H1 (cell line): ENCODE results near the gene ASMTL. TPM values are rescaled to one million over a fixed set of nuclear protein-coding genes. Genes with fewer than 3 reads are reported as not detected.
A peak's percentile ranks its signal among the peaks of the same experiment; 100 is the strongest.

Experiments used
- CTCF ChIA-PET: fragments of 300-600 bp; sonication (Branson Sonifier 250); formaldehyde crosslinking; loops from one replicate; lab custom pipeline; 2021; ENCODE audit not compliant: partially characterized antibody; lab: Charles Lee
- POLR2A ChIA-PET: fragments of 300-600 bp; sonication (Branson Sonifier 250); formaldehyde crosslinking; loops from one replicate; lab custom pipeline; 2021; ENCODE audit warnings: inconsistent platforms; ENCODE audit not compliant: partially characterized antibody; lab: Charles Lee
- DNase-seq, 2 experiments: peaks; one replicate each; pipeline versions ENCODE4 v3.0.0 to v3.0.0-alpha.2; 2010 to 2022; ENCODE audit warnings: low spot score in 2 of 2, low read depth in 1 of 2, mixed read lengths in 1 of 2
- FAIRE-seq: peaks from 2 replicates; lab custom pipeline; 2011; peaks lifted over from hg19 to GRCh38; lab: Jason Lieb, UNC
- H2AFZ ChIP-seq: 2 replicates; pipeline ENCODE4 v1.8.1; 2012; ENCODE audit warnings: low read length, inconsistent platforms
- H2AK5ac ChIP-seq: 2 replicates; pipeline ENCODE4 v1.6.1; 2013; ENCODE audit warnings: low read depth, low read length
- H2BK120ac ChIP-seq: replicated peaks from 2 replicates; pipeline ENCODE3; 2013; ENCODE audit warnings: low read depth, low read length, inconsistent platforms
- H2BK12ac ChIP-seq: 2 replicates; pipeline ENCODE4 v1.6.1; 2013; ENCODE audit warnings: low read depth, low read length
- H2BK15ac ChIP-seq: 2 replicates; pipeline ENCODE4 v1.6.1; 2013; ENCODE audit warnings: low read length
- H2BK20ac ChIP-seq: 2 replicates; pipeline ENCODE4 v1.6.1; 2013; ENCODE audit warnings: low read length
- H2BK5ac ChIP-seq: 2 replicates; pipeline ENCODE4 v1.6.1; 2013; ENCODE audit warnings: low read depth, low read length
- H3K14ac ChIP-seq: 2 replicates; pipeline ENCODE4 v1.6.1; 2013; ENCODE audit warnings: inconsistent platforms; ENCODE audit not compliant: insufficient read length
- H3K18ac ChIP-seq: 2 replicates; pipeline ENCODE4 v1.6.1; 2013; ENCODE audit warnings: low read length; ENCODE audit errors: extremely low read depth
- H3K23ac ChIP-seq: 2 replicates; pipeline ENCODE4 v1.6.1; 2013; ENCODE audit warnings: inconsistent platforms; ENCODE audit not compliant: insufficient read length
- H3K23me2 ChIP-seq: 2 replicates; pipeline ENCODE4 v1.6.1; 2013; ENCODE audit warnings: low read depth, low read length
- H3K27ac ChIP-seq: 2 replicates; pipeline ENCODE4 v1.6.1; 2011; ENCODE audit warnings: low read depth, low read length, inconsistent platforms
- H3K27me3 ChIP-seq, 4 experiments: replicated peaks in 1 of 4; 1 replicate in 1 of 4; 2 replicates in 3 of 4; pipeline versions ENCODE4 v1.6.1 to v1.8.1; 2011 to 2013; ENCODE audit warnings: low read length in 3 of 4, mild to moderate bottlenecking in 3 of 4, inconsistent platforms in 2 of 4, mixed read lengths in 2 of 4, moderate library complexity in 1 of 4; ENCODE audit not compliant: control insufficient read depth in 3 of 4, insufficient read depth in 3 of 4; ENCODE audit errors: extremely low read depth in 1 of 4
- H3K36me3 ChIP-seq, 4 experiments: 2 replicates each; pipeline versions ENCODE4 v1.6.1 to v1.8.1; 2011 to 2013; ENCODE audit warnings: mild to moderate bottlenecking in 4 of 4, low read length in 3 of 4, moderate library complexity in 2 of 4, control low read depth in 1 of 4, inconsistent platforms in 1 of 4; ENCODE audit not compliant: insufficient read depth in 4 of 4, control insufficient read depth in 2 of 4
- H3K4ac ChIP-seq: replicated peaks from 2 replicates; pipeline ENCODE3; 2013; ENCODE audit warnings: low read length, low read depth, mixed read lengths, inconsistent platforms; ENCODE audit not compliant: insufficient read length
- H3K4me1 ChIP-seq, 4 experiments: replicated peaks in 1 of 4; 1 replicate in 1 of 4; 2 replicates in 3 of 4; pipeline versions ENCODE4 v1.6.1 to v1.8.1; 2011 to 2013; ENCODE audit warnings: low read length in 3 of 4, inconsistent platforms in 2 of 4, mixed read lengths in 1 of 4; ENCODE audit not compliant: insufficient read depth in 4 of 4, control insufficient read depth in 3 of 4
- H3K4me2 ChIP-seq, 2 experiments: 2 replicates each; pipeline versions ENCODE4 v1.6.1 to v1.8.1; 2011 to 2013; ENCODE audit warnings: low read depth in 2 of 2, low read length in 2 of 2, control low read depth in 1 of 2, inconsistent platforms in 1 of 2, mild to moderate bottlenecking in 1 of 2; ENCODE audit not compliant: insufficient read depth in 1 of 2
- H3K4me3 ChIP-seq, 4 experiments: fragments of 200-600, 300-600 bp in 1 of 4; sonication (generic), shearing (Covaris generic), sonication (Bioruptor Twin) in 1 of 4; 2 replicates each; pipeline versions ENCODE4 v1.5.1 to v1.8.1; 2011 to 2016; ENCODE audit warnings: low read length in 4 of 4, low read depth in 3 of 4, control low read depth in 2 of 4, inconsistent platforms in 2 of 4, mild to moderate bottlenecking in 2 of 4, mixed read lengths in 1 of 4, moderate library complexity in 1 of 4; ENCODE audit not compliant: insufficient read depth in 2 of 4; ENCODE audit errors: extremely low read depth in 1 of 4
- H3K56ac ChIP-seq: replicated peaks from 2 replicates; pipeline ENCODE3; 2013; ENCODE audit warnings: low read depth, mild to moderate bottlenecking, mixed read lengths, low read length, inconsistent platforms; ENCODE audit not compliant: insufficient read length
- H3K79me1 ChIP-seq: 2 replicates; pipeline ENCODE4 v1.6.1; 2013; ENCODE audit warnings: low read depth, low read length, control low read depth
- H3K79me2 ChIP-seq, 2 experiments: 2 replicates each; pipeline versions ENCODE4 v1.6.1 to v1.8.1; 2012 to 2013; ENCODE audit warnings: low read length in 2 of 2, mild to moderate bottlenecking in 2 of 2, inconsistent platforms in 1 of 2; ENCODE audit not compliant: insufficient read depth in 2 of 2, control insufficient read depth in 1 of 2
- H3K9ac ChIP-seq, 4 experiments: replicated peaks in 1 of 4; 1 replicate in 1 of 4; 2 replicates in 3 of 4; pipeline versions ENCODE4 v1.6.1 to v1.8.1; 2011 to 2013; ENCODE audit warnings: low read depth in 3 of 4, low read length in 3 of 4, control low read depth in 2 of 4, mild to moderate bottlenecking in 2 of 4, moderate library complexity in 2 of 4, inconsistent platforms in 1 of 4; ENCODE audit errors: extremely low read depth in 1 of 4
- H3K9me3 ChIP-seq, 2 experiments: 2 replicates each; pipeline versions ENCODE4 v1.6.1 to v1.8.1; 2012 to 2013; ENCODE audit warnings: mild to moderate bottlenecking in 2 of 2, moderate library complexity in 2 of 2, control low read depth in 1 of 2, inconsistent platforms in 1 of 2, low read depth in 1 of 2, low read length in 1 of 2, mixed read lengths in 1 of 2; ENCODE audit not compliant: insufficient read depth in 2 of 2
- H4K20me1 ChIP-seq, 2 experiments: replicated peaks in 1 of 2; 2 replicates each; pipeline versions ENCODE3 to v1.8.1; 2011 to 2013; ENCODE audit warnings: inconsistent platforms in 2 of 2, low read length in 2 of 2, mild to moderate bottlenecking in 1 of 2; ENCODE audit not compliant: insufficient read depth in 2 of 2, control insufficient read depth in 1 of 2
- H4K5ac ChIP-seq: 2 replicates; pipeline ENCODE4 v1.6.1; 2013; ENCODE audit warnings: low read length, low read depth, mixed read lengths, inconsistent platforms; ENCODE audit not compliant: insufficient read length
- H4K8ac ChIP-seq: 2 replicates; pipeline ENCODE4 v1.8.0; 2013; ENCODE audit warnings: mild to moderate bottlenecking, moderate library complexity, low read length, inconsistent platforms; ENCODE audit not compliant: insufficient read depth; ENCODE audit errors: extremely low read depth
- H4K91ac ChIP-seq: replicated peaks from 2 replicates; pipeline ENCODE3; 2013; ENCODE audit warnings: low read length, mixed read lengths, inconsistent platforms; ENCODE audit not compliant: insufficient read length
- POLR2AphosphoS5 ChIP-seq: IDR thresholded peaks from 2 replicates; pipeline ENCODE4 v1.6.1; 2011; ENCODE audit warnings: low read depth, low read length
- SRF ChIP-seq: IDR thresholded peaks from 2 replicates; pipeline ENCODE4 v1.6.1; 2011; ENCODE audit warnings: mild to moderate bottlenecking, low read depth, low read length, moderate library complexity
- WGBS, 2 experiments: shearing (Covaris generic) in 1 of 2; methylation state at CpG; one replicate each; pipeline versions ENCODE4 v1.1.6 to v1.1.7; 2013 to 2015; ENCODE audit warnings: low lambda C conversion rate in 2 of 2, mixed read lengths in 2 of 2, inconsistent platforms in 1 of 2, low coverage in 1 of 2, missing lambda C conversion rate in 1 of 2; ENCODE audit not compliant: insufficient replicate concordance in 2 of 2, insufficient coverage in 1 of 2, insufficient read length in 1 of 2; ENCODE audit errors: extremely low coverage in 1 of 2, missing lambda C conversion rate in 1 of 2; 5-methylcytosine and 5-hydroxymethylcytosine counted together
- polyA plus RNA-seq, 7 experiments: library from polyadenylated mRNA; depleted of rRNA in 3 of 7; stranded (reverse) in 5 of 7; unstranded in 2 of 7; fragments of >200 nt in 5 of 7; fragments of 200-250 nt in 2 of 7; gene quantifications; 1 replicate in 5 of 7; 2 replicates in 1 of 7; 4 replicates in 1 of 7; pipeline versions ENCODE4 v1.2.1 to v1.2.3, GENCODE V29; 2011 to 2013; ENCODE audit warnings: missing spikeins in 2 of 7, mixed read lengths in 2 of 7
- total RNA-seq: library from RNA; stranded (reverse); fragmentation: NEBNext Ultra II Directional; extraction: Animal tissue kit (Norgen Biotek cat#: 25700); gene quantifications from 2 replicates; pipeline ENCODE4 v1.2.1, GENCODE V29; 2021

Gene ASMTL
- total and polyA plus RNA-seq, 2 of the 8 experiments (the other 6 are each of a cell fraction or from before 2014, with no cell fraction given) = 75.6 to 81.4 TPM

GRCh38 chrX:1435241-1435895 is 17.3 kb downstream of the ASMTL start:
- H3K4me2 ChIP-seq = no peak overlapping the region
- no peak for FAIRE-seq

More at GRCh38 chrX:1435241-1435895, 17.3 kb downstream of the ASMTL start:
- Histone ChIP-seq H2AK5ac (no peak overlapping the region), H2BK15ac (no peak overlapping the region), H2BK5ac (no peak overlapping the region; the same call in 1 of the 2 replicates), H3K4me3 (no peak overlapping the region), H3K9ac (no peak overlapping the region), H3K4ac (no peak overlapping the region), H3K23ac (no peak overlapping the region), H2BK120ac (no peak overlapping the region), H3K36me3 (peaks cover 10 to 64% (median 39%) of the 10 kb centered on the region in 4 experiments), H3K27me3 (no peaks in the 10 kb centered on the region), H3K14ac (no peak overlapping the region), H3K56ac (no peak overlapping the region), H4K20me1 (peaks cover 5 to 9% of the 10 kb centered on the region in 2 experiments), H3K9me3 (no peaks in the 10 kb centered on the region; a peak in 1 of 4 replicates), H2AFZ (no peak overlapping the region), H4K91ac (no peak overlapping the region), H3K23me2 (no peaks in the 10 kb centered on the region), H4K5ac (no peak overlapping the region), H3K27ac (no peak overlapping the region; the same call in 1 of the 2 replicates), H3K79me1 (no peaks in the 10 kb centered on the region), H3K18ac (no peak overlapping the region), H2BK20ac (no peak overlapping the region), H3K79me2 (no peaks in the 10 kb centered on the region), H3K4me1 (peaks cover 0 to 4% (median 1%) of the 10 kb centered on the region in 4 experiments; a peak in 1 of 7 replicates), H2BK12ac (no peak overlapping the region), H4K8ac (no peak overlapping the region; the same call in 1 of the 2 replicates)
- CTCF ChIA-PET = no interaction called here
- POLR2A ChIA-PET = no interaction called here
- TF ChIP-seq SRF (no peak), POLR2AphosphoS5 (peak; percentile 14; the same call in 1 of the 2 replicates)
- DNase-seq = no peak
- 94% methylated on average over 20 of the region's 20 CpGs; no CpG with 5 or more reads in 1 of the 2 experiments for WGBS, 2 experiments
